Skeletal muscle satellite cell (primary cell): Measurements from ENCODE around the gene KCNG2.

Source experiments
- H3K27me3 ChIP-seq: 2 replicates; pipeline ENCODE4 v1.7.0; 2013; ENCODE audit warnings: low read length; ENCODE audit not compliant: control insufficient read depth, insufficient read depth
- H3K36me3 ChIP-seq: 2 replicates; pipeline ENCODE4 v1.7.0; 2013; ENCODE audit warnings: mild to moderate bottlenecking, control low read depth, low read length; ENCODE audit not compliant: insufficient read depth
- H3K4me1 ChIP-seq: 2 replicates; pipeline ENCODE4 v1.7.0; 2013; ENCODE audit warnings: low read length; ENCODE audit not compliant: control insufficient read depth, insufficient read depth
- H3K4me2 ChIP-seq: 2 replicates; pipeline ENCODE4 v1.7.0; 2013; ENCODE audit warnings: mild to moderate bottlenecking, low read length
- H3K4me3 ChIP-seq: 2 replicates; pipeline ENCODE4 v1.7.0; 2013; ENCODE audit warnings: low read length
- H3K9ac ChIP-seq: 2 replicates; pipeline ENCODE4 v1.7.0; 2013; ENCODE audit warnings: mild to moderate bottlenecking, low read depth, low read length, moderate library complexity
- H3K9me3 ChIP-seq: replicated peaks from 2 replicates; pipeline ENCODE4 v1.7.0; 2013; ENCODE audit warnings: mild to moderate bottlenecking, control low read depth, low read length

Gene KCNG2

DNA sequence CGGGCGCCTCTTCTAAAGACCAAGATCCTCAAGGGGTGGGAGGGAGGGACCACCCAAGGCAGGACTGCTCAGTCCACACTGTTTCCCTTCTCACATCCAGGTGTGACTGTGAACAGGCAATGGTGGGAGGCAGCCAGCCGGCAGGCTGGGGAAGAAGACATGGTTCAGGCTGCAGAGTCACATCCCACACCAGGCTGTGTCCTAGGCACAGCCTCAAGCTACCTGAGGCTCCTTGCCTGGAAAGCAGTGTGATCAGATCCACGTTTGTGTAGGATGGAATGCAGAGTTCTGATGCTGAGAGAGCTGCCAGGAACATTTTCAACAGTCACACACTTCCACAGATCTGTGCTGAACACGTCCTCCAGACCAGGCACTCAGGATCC lies 137.4 kb downstream of the KCNG2 start:
- Histone ChIP-seq H3K4me3 (no peak overlapping the region), H3K4me1 (no peaks in the 10 kb centered on the region), H3K9me3 (peaks cover 5% of the 10 kb centered on the region), H3K27me3 (no peaks in the 10 kb centered on the region), H3K4me2 (no peak overlapping the region), H3K36me3 (peaks cover 55% of the 10 kb centered on the region), H3K9ac (no peak overlapping the region)

DNA sequence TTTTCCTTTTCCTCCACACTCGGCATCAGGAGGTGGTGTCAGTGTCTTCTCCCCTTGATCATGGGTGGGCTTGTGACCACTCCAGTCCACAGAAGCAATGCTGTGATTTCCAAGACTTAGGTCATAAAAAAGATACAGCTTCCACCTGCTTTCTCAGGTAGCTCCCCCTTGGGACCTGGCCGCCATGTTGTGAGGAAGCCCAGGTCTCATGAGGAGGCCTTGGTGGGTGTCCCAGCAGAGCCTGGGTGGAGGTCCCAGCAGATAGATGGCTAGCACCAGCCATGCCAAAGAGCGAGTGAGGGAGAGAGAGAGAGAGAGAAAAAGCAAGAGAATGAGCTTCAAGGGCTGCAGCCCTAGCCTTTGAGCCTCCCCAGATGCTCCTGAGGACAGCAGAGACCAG lies 137.8 kb downstream of the KCNG2 start:
- Histone ChIP-seq H3K27me3 (no peaks in the 10 kb centered on the region), H3K4me1 (no peaks in the 10 kb centered on the region), H3K9ac (no peak overlapping the region), H3K36me3 (peaks cover 51% of the 10 kb centered on the region), H3K9me3 (peaks cover under 1% of the 10 kb centered on the region), H3K4me2 (no peak overlapping the region), H3K4me3 (no peak overlapping the region)

DNA sequence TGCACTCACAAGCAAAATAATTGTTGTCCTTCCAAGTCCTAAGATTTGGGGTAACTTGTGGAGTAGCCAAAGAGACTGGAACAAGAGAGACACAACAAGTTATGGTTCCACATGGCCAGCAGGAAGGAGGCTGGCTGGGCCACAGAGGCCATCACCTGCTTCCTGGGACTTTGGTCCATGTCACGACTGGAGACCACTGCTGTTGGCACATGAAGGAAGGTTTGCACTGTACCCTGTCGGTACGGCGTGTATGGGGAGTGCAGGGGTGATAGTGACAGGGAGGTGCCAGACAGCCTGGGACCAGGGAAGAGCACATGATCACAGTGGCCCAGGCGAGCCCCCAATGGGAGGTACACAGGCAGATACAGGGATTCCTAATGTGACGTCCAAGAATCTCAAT lies 138.2 kb downstream of the KCNG2 start:
- Histone ChIP-seq H3K4me2 (no peak overlapping the region), H3K9me3 (no peaks in the 10 kb centered on the region), H3K27me3 (no peaks in the 10 kb centered on the region), H3K36me3 (peaks cover 50% of the 10 kb centered on the region), H3K4me1 (no peaks in the 10 kb centered on the region), H3K9ac (no peak overlapping the region), H3K4me3 (no peak overlapping the region)

DNA sequence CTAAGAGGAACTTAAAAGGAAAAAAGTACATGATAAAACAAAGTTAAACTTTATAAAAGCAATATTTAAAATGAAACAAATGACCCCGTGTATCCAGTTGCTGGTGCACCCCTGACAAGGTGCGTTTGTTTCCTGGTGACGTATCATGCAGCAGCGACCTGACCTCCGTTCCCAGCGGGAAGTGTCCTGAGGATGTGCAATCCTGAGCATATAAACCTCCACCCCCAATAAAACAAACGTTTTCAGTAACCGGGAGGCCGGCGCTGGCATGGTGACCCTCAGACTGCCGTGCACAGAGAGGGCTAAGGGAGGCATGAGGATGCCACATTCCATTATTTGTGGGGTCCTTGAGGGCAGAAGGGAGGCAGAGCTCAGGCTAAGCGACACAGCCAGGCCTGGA lies 138.9 kb downstream of the KCNG2 start:
- H3K27me3 ChIP-seq, result no peaks in the 10 kb centered on the region
- no peaks in the 10 kb centered on the region for H3K4me1 ChIP-seq
- no peak overlapping the region for H3K4me3 ChIP-seq
- H3K4me2 ChIP-seq, result no peak overlapping the region
- peaks cover 51% of the 10 kb centered on the region for H3K36me3 ChIP-seq
- no peak overlapping the region for H3K9ac ChIP-seq
- no peaks in the 10 kb centered on the region for H3K9me3 ChIP-seq

DNA sequence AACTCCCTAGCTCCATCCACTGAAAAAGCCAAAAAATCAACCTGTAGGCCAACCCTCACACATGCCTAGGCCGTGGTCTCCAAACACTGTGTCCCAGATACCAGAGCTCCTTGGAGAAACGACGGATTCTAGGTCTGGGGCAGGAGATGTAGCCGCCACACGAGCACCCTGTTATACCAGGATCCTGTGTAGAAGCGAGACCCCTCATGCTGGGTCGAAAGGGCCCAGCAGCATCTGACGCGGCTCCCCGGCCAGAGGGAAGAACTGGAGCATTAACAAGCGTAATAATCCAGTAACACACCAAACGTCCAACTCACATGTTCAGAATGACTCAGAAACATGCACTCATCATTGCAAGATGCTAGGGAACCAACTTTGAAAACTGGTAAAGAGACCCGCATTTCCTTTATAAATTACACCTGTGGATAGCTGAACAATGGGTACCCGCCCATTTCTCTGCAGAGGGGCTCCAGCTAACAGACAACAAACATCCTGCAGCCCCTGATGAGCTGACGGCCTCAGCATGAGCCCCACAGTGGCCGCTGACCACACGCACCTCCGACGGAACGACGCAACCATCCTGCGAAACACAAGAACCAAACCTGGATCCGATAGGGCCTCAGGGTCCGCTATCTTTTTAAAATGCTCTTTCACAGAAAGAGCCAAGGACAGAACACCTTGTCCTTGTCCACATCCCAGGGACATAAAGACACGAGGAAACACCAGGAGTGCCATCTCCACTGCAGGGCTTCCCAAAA lies 139.5 kb downstream of the KCNG2 start:
- Histone ChIP-seq H3K4me2 (no peak overlapping the region), H3K36me3 (peaks cover 57% of the 10 kb centered on the region), H3K9me3 (no peaks in the 10 kb centered on the region), H3K4me3 (no peak overlapping the region), H3K4me1 (no peaks in the 10 kb centered on the region), H3K9ac (no peak overlapping the region), H3K27me3 (no peaks in the 10 kb centered on the region)

DNA sequence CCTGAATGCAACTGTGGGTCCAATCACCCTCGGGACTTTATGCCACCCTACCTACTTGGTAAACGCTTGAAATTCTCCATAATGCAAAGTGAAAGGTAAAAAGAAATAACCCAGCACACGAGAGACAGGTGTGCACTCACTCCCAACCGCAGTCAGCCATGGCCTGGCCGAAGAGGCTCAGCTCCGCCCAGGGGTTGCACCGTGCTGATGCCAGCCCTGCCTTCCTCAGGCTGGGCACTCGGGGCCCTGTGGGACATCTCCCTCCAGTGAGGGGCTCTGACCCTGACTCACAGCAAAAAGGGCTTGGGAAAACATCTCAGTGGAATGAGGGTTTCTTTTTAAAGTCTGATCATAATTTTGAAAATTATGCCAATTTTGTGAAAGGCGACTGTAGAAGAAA lies 140.5 kb downstream of the KCNG2 start:
- no peak overlapping the region for H3K4me3 ChIP-seq
- no peak overlapping the region for H3K9ac ChIP-seq
- H3K4me1 ChIP-seq, result no peaks in the 10 kb centered on the region
- no peak overlapping the region for H3K4me2 ChIP-seq
- peaks cover 64% of the 10 kb centered on the region for H3K36me3 ChIP-seq
- no peaks in the 10 kb centered on the region for H3K27me3 ChIP-seq
- no peaks in the 10 kb centered on the region for H3K9me3 ChIP-seq

DNA sequence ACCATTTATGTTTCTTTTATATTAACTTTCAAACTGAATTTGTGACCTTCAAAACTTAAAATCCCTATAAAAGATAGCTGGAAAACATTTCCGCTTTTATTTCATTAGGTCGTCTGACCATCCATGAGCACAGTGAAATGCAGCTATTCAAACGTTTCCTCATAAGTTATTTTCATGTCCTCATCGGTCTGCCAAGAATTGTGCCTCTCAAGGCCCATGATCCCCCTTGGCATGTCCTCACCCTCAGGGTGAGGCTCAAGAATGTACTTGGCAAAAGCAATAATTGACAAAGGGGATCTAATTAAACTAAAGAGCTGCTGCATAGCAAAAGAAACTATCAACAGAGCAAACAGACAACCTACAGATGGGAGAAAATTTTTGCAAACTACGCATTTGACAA lies 141.4 kb downstream of the KCNG2 start:
- H3K27me3 ChIP-seq, result no peaks in the 10 kb centered on the region
- H3K36me3 ChIP-seq, result peaks cover 58% of the 10 kb centered on the region
- no peaks in the 10 kb centered on the region for H3K4me1 ChIP-seq
- no peak overlapping the region for H3K9ac ChIP-seq
- H3K9me3 ChIP-seq, result no peaks in the 10 kb centered on the region
- H3K4me3 ChIP-seq, result no peak overlapping the region
- no peak overlapping the region for H3K4me2 ChIP-seq

DNA sequence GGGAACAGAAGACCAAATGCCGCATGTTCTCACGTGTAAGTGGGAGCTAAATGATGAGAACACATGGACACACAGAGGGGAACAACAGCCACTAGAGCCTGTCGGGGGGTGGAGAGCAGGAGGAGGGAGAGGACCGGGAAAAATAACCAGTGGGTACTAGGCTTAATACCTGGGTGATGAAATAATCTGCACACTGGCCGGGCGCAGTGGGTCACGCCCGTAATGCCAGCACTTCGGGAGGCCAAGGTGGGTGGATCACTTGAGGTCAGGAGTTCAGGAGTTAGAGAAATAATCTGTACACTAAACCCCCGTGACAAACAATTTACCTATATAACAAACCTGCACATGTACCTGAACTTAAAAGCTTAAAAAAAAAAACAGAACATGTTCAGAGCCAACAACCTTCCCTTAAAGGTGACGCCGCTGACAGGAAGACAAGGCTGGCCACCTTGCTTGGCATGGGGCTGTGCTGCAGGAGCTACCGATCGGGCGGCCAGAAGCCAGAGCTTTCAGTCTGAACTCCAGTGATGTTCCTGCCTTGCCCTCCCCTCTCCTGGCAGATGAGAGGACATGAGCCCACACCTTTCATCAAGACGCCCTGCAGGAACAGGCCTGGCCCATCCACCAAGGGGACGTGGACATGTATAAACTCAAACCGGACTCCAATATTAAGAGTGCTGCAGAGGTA lies 142.5 kb downstream of the KCNG2 start:
- Histone ChIP-seq H3K4me1 (no peaks in the 10 kb centered on the region), H3K36me3 (peaks cover 47% of the 10 kb centered on the region)

DNA sequence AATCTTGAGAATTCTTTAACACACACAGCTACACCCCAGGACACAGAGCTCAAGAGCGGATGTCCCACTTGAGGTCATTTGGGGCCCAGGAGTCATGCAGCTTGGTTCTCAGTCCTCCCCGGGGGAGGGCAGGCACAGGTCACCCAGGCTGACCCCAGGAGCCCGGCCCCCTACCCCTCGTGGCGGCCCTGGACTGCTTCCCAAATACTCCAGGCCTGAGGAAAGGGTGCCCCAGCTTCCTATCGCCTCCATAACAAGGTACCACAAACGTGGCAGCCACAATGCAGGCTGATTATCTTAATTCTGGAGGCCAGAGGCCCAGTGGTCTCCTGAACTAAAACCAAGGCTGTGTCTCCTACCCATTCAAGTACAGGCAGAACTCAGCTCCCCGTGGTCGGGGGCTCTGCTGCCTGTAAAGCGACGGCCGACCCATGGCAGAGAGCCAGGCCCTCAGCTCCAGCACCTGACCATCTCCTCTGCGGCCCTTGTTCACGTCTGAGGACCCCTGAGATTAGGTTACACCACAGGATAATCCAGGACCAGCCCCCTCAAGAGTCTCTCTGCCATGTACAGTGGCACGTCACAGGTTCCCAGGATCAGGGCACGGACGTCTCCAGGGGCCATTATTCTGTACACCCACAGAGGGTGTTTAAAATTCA lies 143.2 kb downstream of the KCNG2 start:
- Histone ChIP-seq H3K4me2 (no peak overlapping the region), H3K9me3 (no peaks in the 10 kb centered on the region), H3K4me3 (no peak overlapping the region), H3K4me1 (no peaks in the 10 kb centered on the region), H3K9ac (no peak overlapping the region), H3K36me3 (peaks cover 40% of the 10 kb centered on the region), H3K27me3 (no peaks in the 10 kb centered on the region)

More for the DNA sequence above, 142.5 kb downstream of the KCNG2 start:
- H3K9ac ChIP-seq, result no peak overlapping the region
- no peaks in the 10 kb centered on the region for H3K27me3 ChIP-seq
- no peak overlapping the region for H3K4me2 ChIP-seq
- no peaks in the 10 kb centered on the region for H3K9me3 ChIP-seq
- no peak overlapping the region for H3K4me3 ChIP-seq

DNA sequence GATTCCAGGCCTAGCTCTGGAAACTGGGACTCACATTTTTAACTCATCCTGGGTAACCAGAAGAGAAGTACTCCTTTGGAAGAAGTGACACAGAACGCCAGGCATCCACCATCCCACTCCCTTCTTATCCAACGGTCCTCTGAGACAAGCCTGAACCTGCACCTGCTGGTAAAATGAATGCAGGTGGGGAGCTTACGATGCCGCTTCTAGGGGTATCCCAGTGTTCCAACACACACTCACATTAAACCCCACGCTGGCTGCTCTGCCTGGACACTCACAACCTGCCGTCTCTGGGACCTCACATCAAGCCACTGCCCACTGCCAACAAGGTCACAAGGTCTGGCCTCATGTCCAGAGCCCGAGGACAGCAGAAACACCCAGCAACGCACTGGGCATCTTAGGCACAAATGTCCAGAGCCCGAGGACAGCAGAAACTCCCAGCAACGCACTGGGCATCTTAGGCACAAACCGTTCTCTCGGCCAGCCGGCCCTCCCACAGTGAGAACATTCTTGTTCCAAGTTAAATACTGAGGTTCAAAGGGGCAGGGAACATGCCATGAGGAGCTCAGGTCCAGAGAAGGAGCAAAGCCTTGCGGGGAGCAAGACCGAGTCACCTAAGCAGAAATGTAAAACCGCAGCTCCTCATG lies 143.9 kb downstream of the KCNG2 start:
- Histone ChIP-seq H3K9ac (no peak overlapping the region), H3K4me2 (no peak overlapping the region), H3K4me1 (no peaks in the 10 kb centered on the region), H3K4me3 (no peak overlapping the region), H3K9me3 (no peaks in the 10 kb centered on the region), H3K27me3 (no peaks in the 10 kb centered on the region), H3K36me3 (peaks cover 38% of the 10 kb centered on the region)

DNA sequence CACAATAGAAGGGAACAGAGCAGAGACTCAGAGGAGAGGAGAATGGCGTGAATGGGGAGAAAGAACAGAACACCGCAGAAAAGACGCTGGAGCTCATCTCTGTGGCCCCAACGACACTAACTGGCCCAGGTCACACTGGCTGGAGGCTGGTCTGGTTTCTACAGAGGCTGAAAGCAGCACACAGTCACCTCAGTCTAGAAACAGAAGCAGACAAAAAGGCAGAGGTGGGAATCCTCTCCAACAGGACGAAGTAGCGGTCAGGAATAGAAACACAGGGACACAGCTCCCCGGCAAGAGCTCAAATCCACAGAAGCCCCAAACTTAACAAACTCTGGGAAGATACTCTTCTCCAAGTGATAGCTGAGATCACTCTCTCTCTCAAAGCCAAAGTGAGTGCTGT lies 144.5 kb downstream of the KCNG2 start:
- H3K36me3 ChIP-seq, result peaks cover 32% of the 10 kb centered on the region
- no peak overlapping the region for H3K9ac ChIP-seq
- no peak overlapping the region for H3K4me2 ChIP-seq
- H3K4me1 ChIP-seq, result no peaks in the 10 kb centered on the region
- H3K4me3 ChIP-seq, result no peak overlapping the region
- no peaks in the 10 kb centered on the region for H3K9me3 ChIP-seq
- H3K27me3 ChIP-seq, result no peaks in the 10 kb centered on the region
